ENCODE results near the gene KNDC1. TPM values are rescaled to one million over a fixed set of nuclear protein-coding genes. Genes with fewer than 3 reads are reported as not detected.

Gene KNDC1
- total and polyA plus RNA-seq, 2 donors (not counting 3 experiments of a cell fraction or from before 2014, with no cell fraction given): not detected

DNA sequence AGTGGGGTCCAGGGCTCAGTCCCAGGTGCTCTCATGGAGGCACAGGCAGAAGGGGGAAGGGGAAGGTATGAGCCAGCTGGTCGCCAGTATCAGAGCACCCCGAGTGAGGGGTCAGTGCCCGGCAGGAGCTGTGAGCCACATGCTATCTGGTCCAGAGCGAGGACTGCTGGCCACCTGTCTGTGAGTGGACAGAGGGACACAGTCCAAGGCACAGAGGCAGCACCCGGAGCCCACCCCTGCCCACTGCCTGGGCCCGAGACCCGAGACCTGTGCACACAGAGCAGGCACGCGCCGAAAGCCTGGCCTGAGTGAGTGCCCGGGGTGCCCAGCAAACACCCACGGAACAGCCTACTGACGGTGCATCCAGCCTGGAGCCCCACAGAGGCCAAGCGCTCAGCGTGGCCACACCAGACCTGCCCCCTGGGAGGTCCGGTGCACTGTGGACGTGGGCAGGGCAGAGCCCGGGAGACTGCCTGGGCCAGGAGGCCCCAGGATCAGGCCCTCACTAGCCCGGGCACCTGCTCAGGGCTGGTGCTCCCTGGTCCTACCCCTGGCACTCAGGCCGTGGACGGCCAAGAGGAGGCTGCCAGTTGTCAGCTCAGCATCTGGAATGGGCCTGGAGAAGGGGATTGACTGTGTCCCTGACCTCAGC, 42.9 kb upstream of the KNDC1 start:
- no peaks in the 10 kb centered on the region for H4K20me1 ChIP-seq (replicated peaks; ENCODE audit: control insufficient read depth, extremely low read depth, insufficient read depth, low read length)
- ChIA-PET POLR2A (no interaction called here), CTCF (no interaction called here)
- no TSS peak for BruUV-seq (replicated peaks)
- H3K9ac ChIP-seq (replicated peaks; ENCODE audit: extremely low read depth, insufficient read depth, low read length): no peak overlapping the region
- H2AFZ ChIP-seq (ENCODE audit: low read depth, low read length): no peak overlapping the region
- H3K27ac ChIP-seq (ENCODE audit: insufficient read depth, low read depth, low read length): no peak overlapping the region
- DNase-seq (ENCODE audit: low read depth, low spot score) (no peak), FAIRE-seq (no peak)
- intact Hi-C loops (cut with micrococcal nuclease) (no loop called here), dilution Hi-C loops (cut with MboI; ENCODE audit: extremely low pct_ligation_motif_present, low sequenced_read_pairs) (no loop called here)
- no peak overlapping the region for H3K4me3 ChIP-seq (replicated peaks in 1 of 3; ENCODE audit: insufficient read depth in 1 of 3, low read depth in 1 of 3, low read length in 3 of 3)
- H3K36me3 ChIP-seq (ENCODE audit: control insufficient read depth in 2 of 2, extremely low read depth in 1 of 2, insufficient read depth in 2 of 2, low read length in 2 of 2): no peaks in the 10 kb centered on the region
- no peaks in the 10 kb centered on the region for H3K27me3 ChIP-seq (ENCODE audit: control insufficient read depth in 2 of 2, insufficient read depth in 2 of 2, low read length in 2 of 2)
- H3K79me2 ChIP-seq (ENCODE audit: control insufficient read depth, insufficient read depth, low read length): no peaks in the 10 kb centered on the region
- TF ChIP-seq FOS (IDR thresholded peaks at IDR 0.05; ENCODE audit: borderline replicate concordance, insufficient read depth, low read length) (no peak), MYC (IDR thresholded peaks at IDR 0.05; ENCODE audit: low read depth, low read length) (no peak), JUN (IDR thresholded peaks at IDR 0.05; ENCODE audit: borderline replicate concordance, insufficient read depth, insufficient read length, low read depth) (no peak), CTCF (IDR thresholded peaks at IDR 0.05; ENCODE audit: extremely low read depth in 1 of 2, insufficient read depth in 1 of 2, low read depth in 1 of 2, low read length in 2 of 2) (no peak), POLR2A (IDR thresholded peaks at IDR 0.05; ENCODE audit: low read depth, low read length) (no peak), EZH2 (IDR thresholded peaks at IDR 0.05; ENCODE audit: borderline replicate concordance, low read depth, low read length, severe bottlenecking) (no peak), GATA2 (IDR thresholded peaks at IDR 0.05; ENCODE audit: insufficient read depth, insufficient read length, low read depth, low read length) (no peak), POLR2AphosphoS5 (IDR thresholded peaks at IDR 0.05; ENCODE audit: insufficient read depth, low read depth, low read length) (no peak)
- TF ChIP-seq, protein P1, sequence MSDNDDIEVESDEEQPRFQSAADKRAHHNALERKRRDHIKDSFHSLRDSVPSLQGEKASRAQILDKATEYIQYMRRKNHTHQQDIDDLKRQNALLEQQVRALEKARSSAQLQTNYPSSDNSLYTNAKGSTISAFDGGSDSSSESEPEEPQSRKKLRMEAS (IDR thresholded peaks at IDR 0.05; ENCODE audit: insufficient read depth, insufficient read length): no peak
- no peaks in the 10 kb centered on the region for H3K9me1 ChIP-seq (replicated peaks; ENCODE audit: control insufficient read depth, extremely low read depth, insufficient read depth, low read length)
- no peaks in the 10 kb centered on the region for H3K9me3 ChIP-seq (replicated peaks; ENCODE audit: control insufficient read depth, insufficient read depth, low read length)
- no peak overlapping the region for H3K4me2 ChIP-seq (ENCODE audit: insufficient read depth, low read length)
- no peaks in the 10 kb centered on the region for H3K4me1 ChIP-seq (ENCODE audit: control insufficient read depth, extremely low read depth, insufficient read depth, low read length)
